LNCAP (cell line): Measurements from ENCODE around the gene MMP2.

Experiments
- CTCF ChIP-seq: fragments of 450-650 bp; IDR thresholded peaks from 2 replicates; pipeline ENCODE4 v1.5.1; 2017; ENCODE audit warnings: mild to moderate bottlenecking

The MMP2 gene

GRCh38 chr16:55497558-55497957, 18.6 kb downstream of the MMP2 start:
- TF ChIP-seq CTCF: no peak

- TF ChIP-seq CTCF: no peak
These were observed 19.1 kb downstream of the MMP2 start for GRCh38 chr16:55498101-55498500.

GRCh38 chr16:55499281-55499680, 20.3 kb downstream of the MMP2 start:
- TF ChIP-seq CTCF: no peak

- TF ChIP-seq CTCF: no peak
These were observed 21.0 kb downstream of the MMP2 start for GRCh38 chr16:55499951-55500529.

- TF ChIP-seq CTCF: no peak
These were observed 21.6 kb downstream of the MMP2 start for GRCh38 chr16:55500530-55501011.

- peak; percentile 20; the same call in 1 of the 2 replicates for TF ChIP-seq CTCF
These were observed 22.7 kb downstream of the MMP2 start for GRCh38 chr16:55501549-55502322.

- peak; percentile 12; the same call in 1 of the 2 replicates for TF ChIP-seq CTCF
These were observed 23.9 kb downstream of the MMP2 start for GRCh38 chr16:55502801-55503366.
